ENCODE measurements around the gene ITGA3.

GRCh38 chr17:50022463-50023130, 33.3 kb upstream of the ITGA3 start:
- TF ChIP-seq CTCF (IDR thresholded peaks at IDR 0.05) (no peak), POLR2AphosphoS5 (IDR thresholded peaks at IDR 0.05; ENCODE audit: insufficient read depth in 1 of 2, low read depth in 1 of 2) (no peak)
